ENCODE measurements around the gene HOXA11.
A peak's percentile ranks its signal among the peaks of the same experiment; 100 is the strongest.

Gene HOXA11

DNA sequence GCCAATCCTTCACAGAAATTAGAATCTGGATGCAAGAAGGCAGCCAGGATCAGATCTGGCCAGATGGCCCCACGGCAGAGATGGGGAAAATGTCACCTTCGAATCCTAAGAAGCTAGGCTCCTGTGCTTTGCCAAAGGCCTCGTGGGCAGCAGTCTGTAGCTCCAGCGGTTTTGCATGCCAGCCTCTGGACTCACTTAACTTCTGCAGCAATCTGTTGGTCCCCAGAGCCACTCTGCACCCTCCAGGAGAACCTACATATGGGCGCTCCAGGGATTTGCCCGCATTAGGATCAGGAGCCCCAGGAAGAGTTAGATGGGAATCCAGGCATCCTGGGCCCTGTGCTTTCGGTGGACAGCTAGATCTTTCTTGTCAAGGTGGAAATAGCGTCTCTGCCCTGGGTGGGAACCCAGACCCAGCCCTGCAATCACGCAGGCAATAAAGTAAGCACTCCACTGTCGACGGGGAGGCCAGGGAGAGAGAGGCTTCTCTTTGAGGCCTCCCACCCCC is 25.0 kb upstream of the HOXA11 start:
- Histone ChIP-seq H3K27me3 (ENCODE audit: control insufficient read depth in 1 of 2, insufficient read depth in 1 of 2, low read length in 2 of 2) (peaks cover 93 to 95% of the 10 kb centered on the region in 2 experiments), H4K8ac (ENCODE audit: low read length) (no peak overlapping the region), H3K4me3 (ENCODE audit: insufficient read depth in 1 of 2, low read depth in 1 of 2, low read length in 2 of 2) (peak overlapping the region in 1 of 2 experiments; percentile 72), H2BK5ac (ENCODE audit: low read depth, low read length, poor library complexity, severe bottlenecking) (no peak overlapping the region), H3K79me1 (replicated peaks; ENCODE audit: low read length, poor library complexity, severe bottlenecking) (no peaks in the 10 kb centered on the region), H3K27ac (ENCODE audit: low read length, poor library complexity, severe bottlenecking) (no peak overlapping the region), H3K14ac (ENCODE audit: low read length in 2 of 2) (no peak overlapping the region), H3K4me2 (ENCODE audit: low read length, poor library complexity, severe bottlenecking) (peak overlapping the region; percentile 67), H3K4ac (ENCODE audit: low read depth in 1 of 2, low read length in 2 of 2) (no peak overlapping the region), H2AFZ (ENCODE audit: low read depth, low read length) (no peak overlapping the region), H3K9ac (ENCODE audit: low read length) (no peak overlapping the region), H2BK12ac (ENCODE audit: low read length in 2 of 2) (no peak overlapping the region), H3K23ac (ENCODE audit: low read length in 2 of 2) (no peak overlapping the region), H2BK120ac (ENCODE audit: low read depth, low read length) (no peak overlapping the region), H4K91ac (ENCODE audit: low read length) (no peak overlapping the region), H2AK5ac (ENCODE audit: low read length, severe bottlenecking) (no peak overlapping the region), H3K9me3 (ENCODE audit: control insufficient read depth, low read length) (no peaks in the 10 kb centered on the region), H3K18ac (ENCODE audit: low read depth in 1 of 2, low read length in 2 of 2) (no peak overlapping the region), H3K4me1 (ENCODE audit: control insufficient read depth, insufficient read depth, low read depth, low read length) (peaks cover 26% of the 10 kb centered on the region), H2BK15ac (ENCODE audit: low read depth, poor library complexity, severe bottlenecking) (no peak overlapping the region), H3K36me3 (ENCODE audit: control insufficient read depth in 1 of 2, insufficient read depth in 2 of 2, low read depth in 1 of 2, low read length in 2 of 2) (no peaks in the 10 kb centered on the region)
- DNase-seq: no peak
- 40% methylated on average over 11 of the region's 11 CpGs for WGBS

DNA sequence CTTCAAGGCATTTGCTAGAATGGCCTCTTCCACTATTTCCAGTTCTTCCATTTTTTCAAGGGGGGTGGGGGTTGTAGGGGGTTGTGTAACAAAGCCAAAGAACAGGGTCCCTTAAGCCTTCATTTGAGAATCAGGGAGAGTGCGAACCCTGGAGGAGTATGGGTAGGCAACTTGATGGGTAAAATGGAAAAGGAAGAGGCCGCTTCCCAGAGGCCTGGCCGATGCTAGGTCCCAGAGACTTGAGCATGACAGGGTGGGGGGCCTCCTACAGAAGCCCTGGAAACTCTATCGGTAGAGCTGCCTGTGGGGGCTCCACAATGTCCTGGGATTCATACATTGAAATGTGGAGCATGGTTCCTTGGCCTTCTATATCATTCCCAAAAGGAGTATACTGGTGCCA is 24.0 kb upstream of the HOXA11 start:
- WGBS: 83% methylated on average over 4 of the region's 4 CpGs
- Histone ChIP-seq H4K8ac (ENCODE audit: low read length) (no peak overlapping the region), H2BK5ac (ENCODE audit: low read depth, low read length, poor library complexity, severe bottlenecking) (no peak overlapping the region), H3K23ac (ENCODE audit: low read length in 2 of 2) (no peak overlapping the region), H3K36me3 (ENCODE audit: control insufficient read depth in 1 of 2, insufficient read depth in 2 of 2, low read depth in 1 of 2, low read length in 2 of 2) (no peaks in the 10 kb centered on the region), H2AFZ (ENCODE audit: low read depth, low read length) (no peak overlapping the region), H3K4me3 (ENCODE audit: insufficient read depth in 1 of 2, low read depth in 1 of 2, low read length in 2 of 2) (no peak overlapping the region), H3K9me3 (ENCODE audit: control insufficient read depth, low read length) (no peaks in the 10 kb centered on the region), H3K4me1 (ENCODE audit: control insufficient read depth, insufficient read depth, low read depth, low read length) (peaks cover 28% of the 10 kb centered on the region), H3K4me2 (ENCODE audit: low read length, poor library complexity, severe bottlenecking) (no peak overlapping the region), H4K91ac (ENCODE audit: low read length) (no peak overlapping the region), H3K14ac (ENCODE audit: low read length in 2 of 2) (no peak overlapping the region), H2BK15ac (ENCODE audit: low read depth, poor library complexity, severe bottlenecking) (no peak overlapping the region), H2BK120ac (ENCODE audit: low read depth, low read length) (no peak overlapping the region), H3K27ac (ENCODE audit: low read length, poor library complexity, severe bottlenecking) (no peak overlapping the region), H2AK5ac (ENCODE audit: low read length, severe bottlenecking) (no peak overlapping the region), H3K27me3 (ENCODE audit: control insufficient read depth in 1 of 2, insufficient read depth in 1 of 2, low read length in 2 of 2) (peaks cover 93 to 95% of the 10 kb centered on the region in 2 experiments), H3K79me1 (replicated peaks; ENCODE audit: low read length, poor library complexity, severe bottlenecking) (no peaks in the 10 kb centered on the region), H2BK12ac (ENCODE audit: low read length in 2 of 2) (no peak overlapping the region), H3K18ac (ENCODE audit: low read depth in 1 of 2, low read length in 2 of 2) (no peak overlapping the region), H3K4ac (ENCODE audit: low read depth in 1 of 2, low read length in 2 of 2) (no peak overlapping the region), H3K9ac (ENCODE audit: low read length) (no peak overlapping the region)
- no peak for DNase-seq

DNA sequence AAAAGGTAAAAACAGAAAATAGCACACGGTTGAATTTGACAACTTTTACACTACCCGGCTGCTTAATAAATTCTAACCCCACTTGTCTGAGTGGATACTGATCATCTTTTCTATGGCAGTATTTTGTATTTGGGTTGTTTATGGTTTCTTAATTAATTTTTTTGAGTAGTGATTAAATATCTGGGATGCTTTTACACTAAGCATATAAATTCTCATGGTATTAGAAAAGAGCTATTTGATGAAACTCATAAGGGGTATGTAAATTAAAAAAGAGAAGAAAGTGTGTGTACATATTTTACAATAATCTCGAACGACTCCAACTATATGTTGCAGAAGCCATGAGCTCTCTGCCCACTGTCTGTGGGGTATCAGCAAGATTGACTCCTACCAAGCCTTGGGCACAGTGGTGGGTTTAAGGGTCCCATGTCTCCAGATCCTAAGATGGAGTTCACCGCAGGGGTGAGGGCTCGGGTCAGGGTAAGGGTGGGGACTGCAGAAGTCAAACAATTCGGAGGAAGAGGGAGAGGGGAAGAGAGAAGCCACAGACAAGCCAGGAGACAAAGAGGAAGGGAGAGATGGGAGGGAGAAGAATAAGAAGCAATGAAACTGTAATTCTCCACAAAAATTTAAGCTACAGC is 22.4 kb upstream of the HOXA11 start:
- Histone ChIP-seq H3K23ac (ENCODE audit: low read length in 2 of 2) (no peak overlapping the region), H3K9ac (ENCODE audit: low read length) (no peak overlapping the region), H3K79me1 (replicated peaks; ENCODE audit: low read length, poor library complexity, severe bottlenecking) (no peaks in the 10 kb centered on the region), H3K9me3 (ENCODE audit: control insufficient read depth, low read length) (no peaks in the 10 kb centered on the region), H3K18ac (ENCODE audit: low read depth in 1 of 2, low read length in 2 of 2) (no peak overlapping the region), H2AFZ (ENCODE audit: low read depth, low read length) (no peak overlapping the region), H3K36me3 (ENCODE audit: control insufficient read depth in 1 of 2, insufficient read depth in 2 of 2, low read depth in 1 of 2, low read length in 2 of 2) (no peaks in the 10 kb centered on the region), H3K4ac (ENCODE audit: low read depth in 1 of 2, low read length in 2 of 2) (no peak overlapping the region), H2BK15ac (ENCODE audit: low read depth, poor library complexity, severe bottlenecking) (no peak overlapping the region), H3K4me1 (ENCODE audit: control insufficient read depth, insufficient read depth, low read depth, low read length) (peaks cover 20% of the 10 kb centered on the region), H3K4me2 (ENCODE audit: low read length, poor library complexity, severe bottlenecking) (no peak overlapping the region), H3K27me3 (ENCODE audit: control insufficient read depth in 1 of 2, insufficient read depth in 1 of 2, low read length in 2 of 2) (peaks cover 95% of the 10 kb centered on the region in 2 experiments), H2AK5ac (ENCODE audit: low read length, severe bottlenecking) (no peak overlapping the region), H2BK12ac (ENCODE audit: low read length in 2 of 2) (no peak overlapping the region), H2BK120ac (ENCODE audit: low read depth, low read length) (no peak overlapping the region), H3K4me3 (ENCODE audit: insufficient read depth in 1 of 2, low read depth in 1 of 2, low read length in 2 of 2) (no peak overlapping the region), H2BK5ac (ENCODE audit: low read depth, low read length, poor library complexity, severe bottlenecking) (no peak overlapping the region), H4K91ac (ENCODE audit: low read length) (no peak overlapping the region), H3K27ac (ENCODE audit: low read length, poor library complexity, severe bottlenecking) (no peak overlapping the region), H4K8ac (ENCODE audit: low read length) (no peak overlapping the region), H3K14ac (ENCODE audit: low read length in 2 of 2) (no peak overlapping the region)
- no peak for DNase-seq
- WGBS: 10% methylated on average over 4 of the region's 7 CpGs

DNA sequence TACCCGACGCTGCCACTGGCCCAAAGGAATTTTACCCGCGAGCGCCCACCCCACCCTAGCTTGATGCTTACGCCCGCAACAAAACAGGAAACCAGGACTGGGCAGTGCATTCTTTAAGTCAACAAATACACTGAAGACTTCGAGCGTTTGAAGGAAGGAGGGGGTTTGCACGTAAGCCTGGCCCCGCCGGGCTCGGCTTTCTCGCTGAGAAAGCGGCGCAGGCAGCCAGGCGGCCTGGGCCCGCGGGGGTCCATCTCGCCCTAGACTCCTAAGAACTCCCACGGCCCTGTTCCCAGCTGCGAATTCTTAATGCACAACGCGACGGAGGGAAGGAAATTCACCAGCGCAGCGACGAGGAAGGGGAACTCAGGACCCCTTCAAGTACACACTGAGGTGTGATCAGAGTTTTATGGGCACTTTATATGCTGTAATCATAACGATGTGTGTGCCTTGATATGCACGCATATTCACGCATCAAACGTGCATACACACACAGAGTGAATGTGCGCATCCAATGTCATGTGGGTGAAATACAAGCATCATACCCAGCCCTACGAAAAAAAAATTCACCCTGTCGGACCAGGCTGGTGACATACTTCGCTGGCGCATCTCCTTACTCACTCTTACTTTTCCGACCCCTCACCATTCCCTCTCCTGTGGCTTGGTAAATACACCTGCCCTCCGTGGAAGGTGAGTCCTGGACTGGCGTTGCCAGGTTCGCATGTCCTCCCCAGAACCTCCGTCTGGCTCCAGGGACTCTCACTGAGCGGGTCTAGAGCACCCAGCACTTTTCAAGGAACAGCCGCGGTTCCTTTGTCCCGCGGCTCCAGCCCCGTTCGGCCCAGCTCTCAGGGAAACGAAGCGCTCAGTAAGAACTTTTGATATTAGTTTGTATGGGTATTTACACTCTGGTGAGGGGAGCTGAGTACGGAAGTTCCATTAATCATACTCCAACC is 20.6 kb upstream of the HOXA11 start:
- WGBS: 3% methylated on average over 44 of the region's 52 CpGs
- Histone ChIP-seq H3K4ac (ENCODE audit: low read depth in 1 of 2, low read length in 2 of 2) (no peak overlapping the region), H2BK15ac (ENCODE audit: low read depth, poor library complexity, severe bottlenecking) (no peak overlapping the region), H4K8ac (ENCODE audit: low read length) (no peak overlapping the region), H3K4me3 (ENCODE audit: insufficient read depth in 1 of 2, low read depth in 1 of 2, low read length in 2 of 2) (peak overlapping the region in 1 of 2 experiments; percentile 68), H3K9me3 (ENCODE audit: control insufficient read depth, low read length) (no peaks in the 10 kb centered on the region), H3K9ac (ENCODE audit: low read length) (no peak overlapping the region), H3K23ac (ENCODE audit: low read length in 2 of 2) (peak overlapping the region in 1 of 2 experiments; percentile 34), H3K27me3 (ENCODE audit: control insufficient read depth in 1 of 2, insufficient read depth in 1 of 2, low read length in 2 of 2) (peaks cover 95% of the 10 kb centered on the region in 2 experiments), H2BK5ac (ENCODE audit: low read depth, low read length, poor library complexity, severe bottlenecking) (no peak overlapping the region), H2AK5ac (ENCODE audit: low read length, severe bottlenecking) (no peak overlapping the region), H2BK120ac (ENCODE audit: low read depth, low read length) (no peak overlapping the region), H2BK12ac (ENCODE audit: low read length in 2 of 2) (no peak overlapping the region), H3K27ac (ENCODE audit: low read length, poor library complexity, severe bottlenecking) (no peak overlapping the region), H4K91ac (ENCODE audit: low read length) (no peak overlapping the region), H2AFZ (ENCODE audit: low read depth, low read length) (no peak overlapping the region), H3K4me2 (ENCODE audit: low read length, poor library complexity, severe bottlenecking) (peak overlapping the region; percentile 58), H3K36me3 (ENCODE audit: control insufficient read depth in 1 of 2, insufficient read depth in 2 of 2, low read depth in 1 of 2, low read length in 2 of 2) (no peaks in the 10 kb centered on the region), H3K4me1 (ENCODE audit: control insufficient read depth, insufficient read depth, low read depth, low read length) (peaks cover 25% of the 10 kb centered on the region), H3K79me1 (replicated peaks; ENCODE audit: low read length, poor library complexity, severe bottlenecking) (no peaks in the 10 kb centered on the region), H3K18ac (ENCODE audit: low read depth in 1 of 2, low read length in 2 of 2) (no peak overlapping the region), H3K14ac (ENCODE audit: low read length in 2 of 2) (no peak overlapping the region)
- DNase-seq: peak; percentile 12
